GM18519 (cell line): ENCODE measurements around the gene KIF5B.
"Not testable (repeated sequence)": the region's sequence is repeated elsewhere in the genome, so short reads cannot be mapped to it uniquely, and the experiment has no call there.

Experiments
- ATAC-seq: cut with Tn5 transposase; IDR thresholded peaks from one replicate; pipeline ENCODE4 v1.9.1; 2021; ENCODE audit warnings: mild to moderate bottlenecking, moderate library complexity; ENCODE audit not compliant: unreplicated experiment, low FRiP score

The KIF5B gene

DNA sequence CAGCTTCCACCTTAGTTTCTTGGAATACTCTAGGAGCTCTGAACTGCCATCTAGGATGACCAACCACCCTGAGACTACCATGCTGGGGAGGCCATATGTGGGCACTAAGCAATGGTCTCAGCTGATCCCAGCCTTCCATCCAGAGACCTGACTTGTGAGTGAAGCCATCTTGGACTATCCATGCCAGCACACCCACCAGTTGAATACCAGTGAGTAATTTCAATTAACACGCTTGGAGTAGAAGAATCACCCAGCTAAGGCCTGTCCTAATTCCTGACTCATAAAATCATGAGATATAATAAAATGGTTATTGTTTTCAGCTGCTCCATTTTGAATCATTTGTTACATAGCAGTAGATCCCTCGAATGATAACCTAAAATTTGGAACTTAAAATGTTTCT lies 5.2 kb upstream of the KIF5B start:
- no peak for ATAC-seq

DNA sequence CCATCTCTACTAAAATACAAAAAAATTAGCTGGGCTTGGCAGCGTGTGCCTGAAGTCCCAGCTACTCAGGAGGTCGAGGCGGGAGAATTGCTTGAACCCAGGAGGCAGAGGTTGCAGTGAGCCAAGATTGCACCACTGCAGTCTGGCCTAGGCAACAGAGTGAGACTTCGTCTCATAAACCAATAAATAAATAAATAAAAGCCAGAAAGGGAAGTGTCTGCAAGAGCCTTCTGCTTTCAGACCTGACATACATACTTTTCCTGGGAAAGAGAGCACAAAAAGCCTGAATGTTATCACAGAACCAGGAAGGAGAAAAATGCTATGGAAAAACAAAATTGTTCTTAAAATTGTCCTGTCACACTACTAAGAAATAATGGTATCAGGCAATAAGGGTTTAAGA lies 4.1 kb upstream of the KIF5B start:
- ATAC-seq = no peak

DNA sequence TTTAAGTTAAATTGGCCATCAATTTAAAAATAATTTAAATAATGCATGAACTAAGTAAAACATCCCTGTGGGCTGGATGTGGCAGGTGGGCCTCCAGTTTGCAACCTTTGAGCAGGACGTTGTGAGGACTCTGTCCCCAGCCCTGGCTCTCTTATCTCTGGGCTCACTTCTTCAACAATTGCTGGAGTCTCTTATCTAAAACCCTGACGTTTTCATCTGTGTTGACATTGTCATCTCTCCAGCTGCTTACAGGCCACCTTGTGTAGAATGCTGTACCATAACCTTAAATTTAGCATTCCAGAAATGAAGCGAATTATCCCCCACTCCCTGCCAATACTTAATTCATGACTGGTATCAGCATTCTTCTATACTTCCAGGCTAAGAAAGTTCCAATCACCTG lies 3.2 kb upstream of the KIF5B start:
- no peak for ATAC-seq

DNA sequence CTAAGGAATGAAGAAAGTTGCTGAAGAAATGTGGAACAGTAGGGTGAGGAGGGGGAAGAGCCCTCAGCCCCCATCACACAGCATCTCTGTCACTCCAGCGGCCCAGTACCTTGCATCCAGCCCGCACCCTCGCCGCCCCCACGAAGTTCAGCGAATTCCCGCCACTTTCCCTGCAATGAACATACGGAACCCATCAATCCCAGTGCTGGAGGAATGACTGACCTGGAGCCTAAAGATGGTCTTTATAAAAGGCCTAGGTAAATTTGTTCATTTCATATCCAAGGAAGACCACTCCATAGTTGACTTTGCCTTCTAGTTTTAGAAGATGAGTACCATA lies 779 bp upstream of the KIF5B start:
- no peak for ATAC-seq

DNA sequence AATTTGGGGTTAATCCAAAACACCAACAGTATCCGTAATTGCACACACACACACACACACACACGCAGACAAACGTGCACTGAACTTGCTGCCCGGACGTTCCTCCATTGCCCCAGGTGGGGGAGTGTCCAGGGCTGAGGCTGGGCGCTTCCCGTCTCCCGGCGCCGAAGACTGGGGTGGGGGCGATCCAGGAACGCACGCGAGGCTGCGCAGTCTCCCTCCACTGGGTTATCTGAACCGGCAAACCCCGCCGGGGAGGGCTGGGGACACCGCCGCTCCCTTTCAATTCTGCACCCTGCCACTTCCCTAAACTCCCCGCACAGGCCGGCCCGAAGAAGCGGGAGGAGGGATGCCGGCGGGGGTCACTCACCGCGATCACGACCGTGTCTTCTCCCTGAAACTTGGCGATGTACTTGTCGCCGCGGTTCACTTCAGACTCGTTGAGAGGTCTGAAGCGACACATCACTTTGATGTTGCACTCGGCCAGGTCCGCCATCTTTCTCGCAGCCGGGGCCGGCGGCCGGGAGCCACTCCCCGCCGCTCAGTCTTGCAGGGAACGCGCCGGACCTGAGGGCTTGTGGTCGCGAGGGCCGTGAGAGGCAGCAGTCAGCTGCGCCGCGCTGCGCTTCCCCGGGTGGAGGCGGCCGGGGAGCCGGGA lies 618 bp downstream of the KIF5B start:
- ATAC-seq = peak; percentile 28

DNA sequence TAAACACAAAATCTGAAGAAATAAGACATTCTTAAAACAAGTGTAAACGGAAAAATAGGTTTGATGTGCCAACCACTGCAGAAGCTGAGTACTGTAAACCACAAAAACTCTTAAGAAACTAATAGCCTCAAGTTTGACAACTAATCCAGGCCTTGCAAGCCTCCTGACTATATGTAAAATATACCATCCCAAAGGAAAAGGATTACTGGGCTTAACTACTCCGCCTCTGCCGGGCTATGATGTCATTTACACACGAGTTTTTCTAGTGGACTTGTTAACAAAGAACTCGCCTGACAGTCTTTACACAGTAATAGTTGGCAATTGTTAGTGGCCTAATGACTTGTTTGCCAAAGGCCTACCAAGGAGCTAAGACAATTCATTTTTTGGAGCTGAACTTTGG lies 2.1 kb downstream of the KIF5B start:
- no peak for ATAC-seq

DNA sequence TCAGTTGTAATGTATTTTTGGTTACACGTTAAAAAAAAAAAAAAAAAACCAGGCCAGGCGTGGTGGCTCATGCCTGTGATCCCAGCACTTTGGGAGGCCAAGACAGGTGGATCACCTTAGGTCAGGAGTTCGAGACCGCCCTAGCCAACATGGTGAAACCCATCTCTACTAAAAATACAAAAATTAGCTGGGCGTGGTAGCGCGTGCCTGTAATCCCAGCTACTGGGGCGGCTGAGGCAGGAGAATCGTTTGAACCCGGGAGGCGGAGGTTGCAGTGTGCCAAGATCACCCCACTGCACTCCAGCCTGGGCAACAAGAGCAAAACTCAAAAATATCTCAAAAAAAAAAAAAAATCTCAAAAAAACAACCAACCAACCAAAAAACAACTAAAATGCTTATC lies 2.8 kb downstream of the KIF5B start:
- ATAC-seq = not testable (repeated sequence)

DNA sequence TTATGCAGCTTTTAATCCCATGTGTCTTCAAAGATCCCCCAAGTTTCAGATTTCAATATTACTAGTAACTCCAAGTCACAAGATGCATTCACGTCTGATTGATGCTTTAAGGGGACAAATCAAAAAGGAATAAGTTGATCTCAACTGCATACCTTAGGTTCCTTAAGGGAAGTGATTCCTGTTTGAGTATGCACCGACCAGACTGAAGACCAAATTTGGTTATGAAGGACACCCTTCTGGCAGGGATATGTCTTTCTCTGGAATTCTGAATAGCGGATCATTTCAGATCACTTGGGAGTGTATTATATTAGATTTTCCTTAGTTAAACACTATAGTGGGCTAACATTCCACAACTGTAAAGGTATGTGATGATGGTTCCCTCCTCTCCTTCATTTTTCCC lies 4.3 kb downstream of the KIF5B start:
- ATAC-seq = no peak

DNA sequence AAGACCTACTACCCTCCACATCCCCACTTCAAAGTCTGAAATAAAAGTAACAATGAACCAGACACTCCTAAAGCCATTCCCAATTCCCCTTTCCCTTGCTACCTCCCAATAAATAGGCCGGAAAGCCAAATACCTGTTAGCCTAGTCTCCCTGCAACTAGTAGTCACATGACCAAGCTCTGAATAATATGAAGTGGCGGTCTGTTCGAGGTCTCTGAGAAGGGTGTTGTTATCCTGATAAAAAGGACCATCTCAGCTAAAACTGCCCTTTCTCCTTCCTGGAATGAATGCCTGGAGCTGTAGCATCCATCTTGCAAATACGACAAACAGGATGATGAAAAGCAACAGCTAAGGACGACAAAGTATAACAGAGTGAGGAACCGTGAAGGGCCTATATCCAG lies 6.0 kb downstream of the KIF5B start:
- no peak for ATAC-seq

DNA sequence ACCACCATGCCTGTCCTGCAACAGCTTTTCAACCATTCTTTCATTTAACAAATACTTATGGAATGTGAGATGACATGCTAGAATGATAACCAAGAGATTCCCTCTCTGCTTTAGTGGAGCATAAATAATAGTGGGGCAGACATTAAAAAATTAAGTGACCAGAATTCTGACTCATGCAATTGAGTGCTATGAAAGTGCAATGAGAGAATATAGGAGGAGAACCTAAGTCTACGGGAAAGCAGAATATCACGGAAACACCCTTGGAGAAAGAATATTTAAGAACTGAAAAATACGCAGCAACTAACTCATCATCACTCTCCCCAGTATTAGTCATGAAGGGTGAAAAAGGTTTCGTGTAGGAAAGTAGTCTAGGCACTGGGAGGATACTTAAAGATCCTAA lies 7.1 kb downstream of the KIF5B start:
- ATAC-seq = no peak

DNA sequence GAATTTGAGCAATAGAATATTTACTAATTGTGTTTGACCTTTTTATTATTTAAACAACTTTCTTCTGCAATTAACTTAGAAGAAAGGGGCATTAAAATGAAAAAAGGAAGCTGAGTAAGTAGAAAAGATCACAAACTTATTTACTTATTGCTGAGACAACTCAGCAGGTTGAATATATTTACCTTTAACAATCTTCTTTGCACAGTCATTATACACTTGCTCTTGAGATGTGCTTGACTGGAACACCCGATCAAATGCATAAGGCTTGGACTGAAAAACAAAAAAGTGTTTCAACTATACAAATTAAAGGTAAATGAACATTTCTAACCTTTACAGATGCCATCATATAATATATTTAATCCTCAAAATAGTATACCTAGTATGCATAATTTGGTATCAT lies 7.9 kb downstream of the KIF5B start:
- no peak for ATAC-seq

DNA sequence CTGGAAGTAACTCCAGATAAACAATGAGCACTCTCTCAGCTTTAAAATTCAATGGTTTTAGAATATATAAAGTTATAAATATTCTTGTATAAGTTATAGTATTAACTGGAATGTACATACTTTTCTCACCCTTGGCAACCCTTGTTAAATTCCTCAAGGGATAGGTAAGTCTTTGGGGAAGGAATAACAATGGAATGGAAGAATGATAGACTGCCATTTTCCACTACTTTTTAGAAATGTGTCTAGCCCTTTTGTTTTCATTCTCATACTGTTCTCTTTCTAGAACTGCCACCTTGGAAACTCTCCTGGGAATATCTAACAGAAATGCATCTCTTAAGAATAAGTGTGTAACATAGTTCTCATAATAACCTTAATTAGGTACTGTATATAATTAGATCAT lies 8.3 kb downstream of the KIF5B start:
- no peak for ATAC-seq

DNA sequence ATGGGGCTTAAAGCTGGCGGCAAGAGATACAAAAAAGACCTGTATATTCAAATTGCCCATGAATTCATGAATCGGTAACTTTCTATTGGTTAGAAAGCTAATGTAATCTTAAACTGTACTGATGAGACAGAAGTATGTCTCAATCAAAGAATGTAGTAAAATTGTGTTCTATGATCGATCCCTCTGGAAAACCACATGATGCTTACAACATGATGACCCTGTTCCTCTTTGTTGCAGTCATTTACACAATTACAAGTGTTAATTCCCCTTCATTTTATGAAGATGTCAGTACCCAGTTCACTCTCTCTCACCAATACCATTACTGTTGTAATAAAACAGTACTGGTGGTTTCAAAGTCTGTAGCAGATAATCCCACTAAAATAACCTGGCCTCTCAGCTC lies 10.1 kb downstream of the KIF5B start:
- ATAC-seq = no peak

DNA sequence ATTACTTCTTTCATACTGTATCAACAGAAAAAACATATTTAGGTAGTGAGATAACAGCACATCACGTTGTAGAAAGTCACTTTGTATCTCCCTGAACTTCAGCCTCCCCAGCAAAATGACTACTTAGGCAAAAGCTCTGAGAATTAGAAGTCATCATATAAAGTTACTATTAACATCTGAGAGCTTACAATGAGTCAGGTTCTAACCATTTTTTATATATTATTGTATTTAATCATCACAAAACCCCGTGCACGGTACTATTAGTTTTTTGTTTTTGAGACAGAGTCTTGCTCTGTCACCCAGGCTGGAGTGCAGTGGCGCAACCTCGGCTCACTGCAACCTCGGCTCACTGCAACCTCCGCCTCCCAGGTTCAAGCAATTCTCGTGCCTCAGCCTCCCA lies 13.5 kb downstream of the KIF5B start:
- ATAC-seq = not testable (repeated sequence)

DNA sequence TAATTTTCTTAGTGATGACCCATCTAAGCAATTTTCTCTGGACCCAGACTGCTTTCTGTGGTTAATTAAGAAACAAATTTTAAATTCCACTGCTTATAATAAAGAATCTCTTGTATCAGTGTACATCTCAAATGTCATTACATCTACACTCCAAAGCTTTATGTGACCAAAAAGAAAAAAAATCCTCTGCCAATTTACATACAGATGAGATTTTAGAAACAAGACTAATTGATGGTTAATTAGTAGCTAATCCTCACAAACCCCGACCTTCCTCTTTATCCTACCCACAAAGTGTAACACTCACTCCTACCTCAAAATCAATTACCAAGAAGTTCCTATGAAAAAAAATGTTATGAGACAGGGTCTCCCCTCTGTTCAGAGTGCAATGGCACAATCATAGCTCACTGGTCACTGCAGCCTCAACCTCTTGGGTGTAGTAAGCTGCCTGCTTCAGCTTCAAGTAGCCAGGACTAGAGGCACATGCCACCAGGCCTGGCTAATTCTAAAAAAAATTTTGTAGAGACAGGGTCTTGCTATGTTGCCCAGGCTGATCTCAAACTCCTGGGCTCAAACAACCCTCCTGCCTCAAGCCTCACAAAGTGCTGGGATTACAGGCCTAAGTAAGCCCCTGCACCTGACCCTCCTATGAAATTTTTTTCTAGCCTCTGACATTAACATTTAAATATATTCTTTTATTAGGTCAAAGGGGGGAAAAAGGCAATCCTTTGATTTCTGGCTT lies 14.8 kb downstream of the KIF5B start:
- no peak for ATAC-seq

DNA sequence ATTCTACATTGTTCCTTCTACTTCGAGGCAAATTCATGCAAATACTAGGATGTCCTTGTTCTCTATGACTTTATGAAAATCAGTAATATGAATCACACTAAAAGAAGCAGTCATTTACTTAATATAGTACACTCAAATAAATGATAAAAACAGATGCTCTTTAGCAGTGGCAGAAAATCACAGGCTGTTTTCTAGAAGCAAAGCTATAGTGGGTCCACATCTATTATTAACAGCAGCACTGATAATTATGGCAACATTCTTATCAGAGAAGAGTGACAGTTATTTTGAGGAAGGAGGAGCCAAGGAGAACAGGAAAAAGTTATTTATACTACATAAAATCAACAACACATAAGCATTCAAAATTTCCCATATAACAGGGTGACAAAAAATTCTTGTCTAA lies 16.5 kb downstream of the KIF5B start:
- no peak for ATAC-seq

DNA sequence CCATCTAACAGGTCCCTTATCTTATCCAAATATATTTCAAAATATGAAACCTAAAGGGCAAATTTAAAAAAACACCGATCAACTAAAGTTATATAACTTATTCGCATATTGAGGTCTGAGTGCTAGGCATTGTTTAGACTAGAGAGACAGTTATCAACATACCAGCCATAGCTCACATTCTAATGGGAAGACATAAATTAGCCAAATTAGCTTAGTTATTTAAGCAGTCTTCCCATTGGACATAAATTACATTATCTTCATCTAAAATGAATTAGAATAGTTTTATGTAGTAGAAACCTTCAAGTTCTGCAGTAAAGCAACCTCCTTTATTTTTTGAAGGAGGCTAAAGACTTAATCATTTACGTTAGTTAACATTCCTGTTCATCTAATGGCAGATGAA lies 17.4 kb downstream of the KIF5B start:
- ATAC-seq = no peak

DNA sequence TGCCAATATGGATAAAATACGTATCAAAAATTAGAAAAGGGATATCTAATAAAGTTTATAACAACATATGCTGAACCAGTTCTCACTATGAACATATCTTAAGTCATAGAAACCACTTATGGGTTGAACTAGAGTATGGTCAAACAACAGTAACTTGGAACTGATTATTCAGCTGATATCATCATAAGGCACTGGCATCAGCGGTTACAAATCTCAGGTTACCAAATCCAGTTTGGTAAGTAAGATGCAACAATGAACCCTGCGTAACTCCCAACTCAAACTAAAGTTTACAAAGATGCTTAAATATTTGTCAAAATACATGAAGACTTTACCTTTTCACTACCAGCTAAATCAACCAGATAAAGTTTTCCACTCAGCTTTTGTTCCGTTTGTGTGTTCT lies 19.3 kb downstream of the KIF5B start:
- no peak for ATAC-seq

DNA sequence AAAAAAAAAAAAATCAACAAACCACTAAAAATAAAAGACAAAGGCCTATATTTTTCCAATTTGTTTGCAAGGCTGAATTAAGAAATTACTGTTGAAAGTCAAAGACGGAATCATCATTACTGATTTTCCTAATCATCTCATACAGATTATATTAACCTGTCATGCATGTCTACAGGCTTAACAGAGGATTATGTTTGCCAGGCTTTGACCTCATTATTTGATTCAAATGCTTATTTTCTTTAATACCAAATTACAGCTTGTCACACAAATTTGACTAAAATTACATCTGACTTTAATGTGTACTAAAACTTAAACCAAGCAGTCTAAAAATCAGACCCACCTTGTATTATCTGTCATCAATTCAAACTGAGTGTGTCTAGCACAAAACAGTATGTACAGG lies 21.2 kb downstream of the KIF5B start:
- ATAC-seq = no peak

DNA sequence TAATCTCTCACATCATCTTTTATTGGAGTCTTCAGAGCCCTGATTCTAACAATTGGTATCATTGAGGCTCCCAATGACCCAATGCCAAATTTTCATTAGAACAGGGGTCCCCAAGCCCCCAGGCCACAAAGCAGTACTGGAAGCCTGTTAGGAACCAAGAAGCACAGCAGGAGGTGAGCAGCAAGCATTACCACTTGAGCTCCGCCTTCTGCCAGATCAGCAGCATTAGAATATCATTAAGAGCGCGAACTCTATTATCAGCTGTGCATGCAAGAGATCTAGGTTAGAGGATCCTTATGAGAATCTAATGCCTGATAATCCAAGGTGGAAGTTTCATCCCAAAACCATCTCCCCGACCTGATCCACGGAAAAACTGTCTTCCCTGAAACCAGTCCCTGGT lies 23.1 kb downstream of the KIF5B start:
- no peak for ATAC-seq

DNA sequence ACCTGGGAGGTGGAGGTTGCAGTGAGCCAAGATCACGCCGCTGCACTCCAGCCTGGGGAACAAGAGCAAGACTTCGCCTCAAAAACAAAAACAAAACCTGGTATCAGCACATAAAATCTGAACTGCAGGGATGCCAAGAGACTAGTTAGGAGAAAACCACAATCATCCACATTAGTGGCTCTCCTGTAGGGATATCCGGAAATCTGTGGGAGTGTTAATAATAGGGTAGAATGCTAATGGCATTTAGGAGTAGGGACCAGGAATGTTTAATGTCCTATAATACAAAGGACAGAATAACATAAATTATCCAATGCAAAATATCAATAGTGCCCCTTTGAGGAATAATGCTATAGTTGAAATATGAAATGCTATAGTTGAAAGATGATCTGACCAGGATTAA lies 24.3 kb downstream of the KIF5B start:
- no peak for ATAC-seq

DNA sequence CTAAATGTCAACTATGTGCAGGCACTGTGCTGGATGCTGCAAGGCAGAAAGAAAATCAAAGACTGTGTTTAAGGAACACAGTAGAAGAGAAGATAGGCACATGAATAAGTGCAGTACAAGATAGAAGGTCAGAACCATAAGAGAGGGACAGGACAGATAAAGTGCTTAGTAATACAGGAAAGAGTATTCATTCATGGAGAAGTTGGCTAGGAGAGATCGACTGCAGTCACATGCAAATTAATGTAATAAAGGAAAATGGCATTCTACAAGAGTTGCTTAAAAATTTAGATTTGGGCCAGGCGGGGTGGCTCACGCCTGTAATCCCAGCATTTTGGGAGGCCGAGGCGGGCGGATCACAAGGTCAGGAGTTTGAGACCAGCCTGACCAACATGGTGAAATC lies 24.8 kb downstream of the KIF5B start:
- no peak for ATAC-seq

DNA sequence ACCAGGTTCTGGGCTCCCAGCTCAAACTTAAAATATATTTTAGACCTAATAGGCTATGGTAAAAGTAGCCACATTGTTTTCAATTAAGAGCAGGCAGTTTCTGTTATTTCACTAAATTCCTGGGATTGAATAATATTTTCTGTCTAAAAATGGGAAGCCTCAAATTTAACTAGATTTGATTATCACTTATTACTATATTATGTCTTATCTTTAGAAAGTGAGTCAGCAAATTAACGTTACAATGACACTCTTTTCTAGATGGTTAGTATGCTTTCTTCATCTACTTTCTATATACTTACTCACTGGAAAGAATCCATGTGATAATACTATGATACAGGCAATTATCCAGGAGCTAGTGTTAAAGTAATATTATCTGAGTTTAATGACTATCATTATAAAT lies 27.5 kb downstream of the KIF5B start:
- no peak for ATAC-seq
